NB4 (cell line): ENCODE results near the gene GGT5.

Experiments used
- MYC ChIP-seq: IDR thresholded peaks from 2 replicates; pipeline ENCODE4 v1.6.1; 2011; ENCODE audit warnings: low read depth, low read length
- POLR2A ChIP-seq: IDR thresholded peaks from 2 replicates; pipeline ENCODE4 v1.6.1; 2011; ENCODE audit warnings: mild to moderate bottlenecking; ENCODE audit not compliant: insufficient read length; ENCODE audit errors: extremely low read depth
- TF ChIP-seq, protein P1 (sequence below): IDR thresholded peaks from one replicate; pipeline ENCODE4 v1.5.1; 2012; ENCODE audit warnings: low read depth, low read length
- TF ChIP-seq, protein P2 (sequence below): IDR thresholded peaks from 2 replicates; pipeline ENCODE4 v1.6.1; 2011; ENCODE audit warnings: low read depth, low read length

DNA sequence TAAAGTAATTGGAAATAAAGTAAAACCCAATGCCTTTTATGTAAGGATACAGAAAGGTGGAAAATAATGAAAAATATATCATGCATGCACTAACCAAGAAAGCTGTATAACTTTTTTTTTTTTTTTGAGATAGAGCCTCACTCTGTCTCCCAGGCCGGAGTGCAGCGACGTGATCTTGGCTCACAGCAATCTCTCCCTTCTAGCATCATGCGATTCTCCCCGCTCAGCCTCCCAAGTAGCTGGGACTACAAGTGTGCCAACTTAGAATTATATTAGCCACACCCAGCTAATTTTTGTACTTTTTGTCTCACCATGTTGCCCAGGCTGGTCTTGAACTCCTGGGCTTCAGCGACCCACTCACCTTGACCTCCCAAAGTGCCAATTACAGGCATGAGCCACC is 4.5 kb downstream of the GGT5 start:
- TF ChIP-seq, protein P1, sequence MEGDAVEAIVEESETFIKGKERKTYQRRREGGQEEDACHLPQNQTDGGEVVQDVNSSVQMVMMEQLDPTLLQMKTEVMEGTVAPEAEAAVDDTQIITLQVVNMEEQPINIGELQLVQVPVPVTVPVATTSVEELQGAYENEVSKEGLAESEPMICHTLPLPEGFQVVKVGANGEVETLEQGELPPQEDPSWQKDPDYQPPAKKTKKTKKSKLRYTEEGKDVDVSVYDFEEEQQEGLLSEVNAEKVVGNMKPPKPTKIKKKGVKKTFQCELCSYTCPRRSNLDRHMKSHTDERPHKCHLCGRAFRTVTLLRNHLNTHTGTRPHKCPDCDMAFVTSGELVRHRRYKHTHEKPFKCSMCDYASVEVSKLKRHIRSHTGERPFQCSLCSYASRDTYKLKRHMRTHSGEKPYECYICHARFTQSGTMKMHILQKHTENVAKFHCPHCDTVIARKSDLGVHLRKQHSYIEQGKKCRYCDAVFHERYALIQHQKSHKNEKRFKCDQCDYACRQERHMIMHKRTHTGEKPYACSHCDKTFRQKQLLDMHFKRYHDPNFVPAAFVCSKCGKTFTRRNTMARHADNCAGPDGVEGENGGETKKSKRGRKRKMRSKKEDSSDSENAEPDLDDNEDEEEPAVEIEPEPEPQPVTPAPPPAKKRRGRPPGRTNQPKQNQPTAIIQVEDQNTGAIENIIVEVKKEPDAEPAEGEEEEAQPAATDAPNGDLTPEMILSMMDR = no peak
- TF ChIP-seq POLR2A = no peak
- no peak for TF ChIP-seq MYC
- TF ChIP-seq, protein P2, sequence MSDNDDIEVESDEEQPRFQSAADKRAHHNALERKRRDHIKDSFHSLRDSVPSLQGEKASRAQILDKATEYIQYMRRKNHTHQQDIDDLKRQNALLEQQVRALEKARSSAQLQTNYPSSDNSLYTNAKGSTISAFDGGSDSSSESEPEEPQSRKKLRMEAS = no peak
